AG08395 (cell line): Measurements from ENCODE around the gene DPYSL3.
A peak's percentile ranks its signal among the peaks of the same experiment; 100 is the strongest.
"Not testable (repeated sequence)": the region's sequence is repeated elsewhere in the genome, so short reads cannot be mapped to it uniquely, and the experiment has no call there.

Source experiments
- DNase-seq: peaks from one replicate; pipeline ENCODE4 v3.0.0; 2012; ENCODE audit warnings: mixed read lengths, low spot score

The DPYSL3 gene

GRCh38 chr5:147369742-147370374, 140.0 kb downstream of the DPYSL3 start:
- peak; percentile 11 for DNase-seq

- DNase-seq: not testable (repeated sequence)
Measured at GRCh38 chr5:147367381-147367780, 142.5 kb downstream of the DPYSL3 start.

GRCh38 chr5:147361441-147362175, 148.3 kb downstream of the DPYSL3 start:
- DNase-seq: no peak

GRCh38 chr5:147360816-147361215, 149.1 kb downstream of the DPYSL3 start:
- DNase-seq: no peak

- no peak for DNase-seq
Measured at GRCh38 chr5:147359581-147359980, 150.3 kb downstream of the DPYSL3 start.

GRCh38 chr5:147359101-147359500, 150.8 kb downstream of the DPYSL3 start:
- no peak for DNase-seq

GRCh38 chr5:147349241-147349640, 160.6 kb downstream of the DPYSL3 start:
- no peak for DNase-seq

- no peak for DNase-seq
Measured at GRCh38 chr5:147348451-147348850, 161.4 kb downstream of the DPYSL3 start.

GRCh38 chr5:147348046-147348445, 161.8 kb downstream of the DPYSL3 start:
- no peak for DNase-seq

GRCh38 chr5:147346006-147346561, 163.8 kb downstream of the DPYSL3 start:
- no peak for DNase-seq

GRCh38 chr5:147344861-147345260, 165.0 kb downstream of the DPYSL3 start:
- no peak for DNase-seq

- no peak for DNase-seq
Measured at GRCh38 chr5:147341345-147341744, 168.5 kb downstream of the DPYSL3 start.

GRCh38 chr5:147340941-147341340, 168.9 kb downstream of the DPYSL3 start:
- DNase-seq: no peak
